Glomerular visceral epithelial cell (primary cell): ENCODE measurements around the gene ARHGAP24.
"Not testable (repeated sequence)": the region's sequence is repeated elsewhere in the genome, so short reads cannot be mapped to it uniquely, and the experiment has no call there.

Experiments used
- DNase-seq: peaks from one replicate; pipeline ENCODE4 v3.0.0-alpha.2; 2016; ENCODE audit errors: extremely low spot score

ARHGAP24 gene

DNA sequence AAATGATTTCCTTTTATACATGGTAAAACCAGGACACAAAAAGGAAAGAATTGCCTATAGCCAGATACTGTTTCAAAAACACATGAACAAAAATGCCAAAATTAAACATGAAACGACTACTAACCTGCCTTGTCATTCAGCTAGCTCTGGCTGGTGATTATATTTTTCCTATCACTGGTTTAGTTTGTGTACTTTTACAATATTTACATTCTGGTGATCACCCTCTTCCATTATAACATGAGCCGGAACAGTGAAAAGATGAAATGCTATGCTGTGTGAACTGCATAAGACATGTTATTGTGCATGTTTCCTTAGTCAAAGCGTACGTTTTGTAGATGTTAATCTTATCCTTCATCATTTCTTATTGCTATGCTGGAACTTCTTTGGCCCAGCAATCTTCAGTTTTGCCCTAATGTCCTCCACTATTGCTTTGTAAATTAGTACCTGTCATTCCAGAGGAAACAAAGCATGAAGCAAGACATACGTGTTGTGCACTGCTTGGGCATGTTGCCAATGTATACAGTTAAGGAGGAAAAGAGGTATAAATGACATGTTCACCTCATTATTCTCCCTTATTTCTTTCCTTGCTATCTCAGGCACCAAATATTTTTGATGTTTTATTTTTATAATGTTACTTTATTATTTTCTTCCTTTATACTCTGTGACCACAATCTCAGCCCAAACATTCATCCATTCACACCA, 386.3 kb downstream of the ARHGAP24 start:
- peak; percentile 30 for DNase-seq

DNA sequence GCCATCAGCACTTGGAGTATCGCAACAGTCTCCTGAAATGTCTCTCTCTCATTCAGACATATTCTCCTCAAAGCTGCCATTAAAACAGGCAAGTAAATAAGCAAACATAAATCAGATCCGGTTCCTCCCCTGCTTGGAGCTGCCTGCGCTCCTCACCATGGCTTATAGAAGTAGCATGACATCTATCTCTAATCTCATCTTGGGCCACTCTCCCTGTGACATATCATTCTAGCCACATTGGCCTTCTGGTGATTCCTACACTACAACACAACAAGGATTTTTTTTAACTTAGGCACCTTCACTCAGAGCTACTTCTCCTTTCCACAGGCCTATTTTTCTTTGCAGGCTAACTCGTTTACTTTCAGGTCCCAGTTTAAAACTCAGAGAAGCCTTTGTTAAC, 387.9 kb downstream of the ARHGAP24 start:
- DNase-seq = no peak

DNA sequence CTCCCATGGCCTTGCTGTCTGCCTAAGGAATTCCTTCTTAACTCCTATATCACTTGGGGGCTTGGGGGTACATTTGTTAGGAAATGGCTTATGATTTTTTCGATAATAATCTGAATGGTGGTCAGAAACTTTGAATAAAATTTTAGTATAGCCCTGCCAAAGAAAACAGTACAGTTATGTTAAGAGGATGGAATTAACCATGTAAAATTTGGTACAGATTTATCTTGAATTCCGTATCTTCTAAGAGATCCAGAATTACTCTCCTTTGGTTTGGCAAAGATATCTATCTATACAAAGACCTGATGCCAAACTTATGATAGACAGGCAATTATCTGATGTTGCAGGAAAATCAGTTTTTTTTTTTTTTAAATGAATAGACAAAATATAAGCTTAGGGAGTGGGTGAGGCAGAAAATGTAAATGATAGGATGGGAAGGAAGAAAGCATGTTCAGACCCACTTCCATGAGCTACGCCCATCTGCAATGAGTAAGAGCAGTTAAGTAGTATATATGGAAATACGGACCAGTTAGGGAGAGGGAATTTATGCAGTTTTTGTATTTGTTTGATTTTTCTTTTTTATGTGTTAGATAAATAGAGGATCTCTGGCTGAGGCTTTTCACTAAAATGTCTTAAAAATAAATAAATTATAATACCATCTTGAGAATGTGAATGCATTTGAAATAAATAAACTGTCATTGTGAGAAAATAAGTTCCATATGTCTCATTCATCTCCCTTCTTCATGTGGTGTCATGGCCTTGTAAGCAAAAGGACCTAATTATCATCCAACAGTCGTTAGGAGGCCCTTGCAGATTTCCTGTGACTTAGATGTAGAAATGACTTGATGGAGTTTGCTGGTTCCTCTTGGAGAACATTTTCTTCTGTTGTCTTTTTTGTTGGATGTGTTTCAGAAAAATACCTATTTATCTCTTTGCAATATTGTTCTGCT, 389.6 kb downstream of the ARHGAP24 start:
- no peak for DNase-seq

DNA sequence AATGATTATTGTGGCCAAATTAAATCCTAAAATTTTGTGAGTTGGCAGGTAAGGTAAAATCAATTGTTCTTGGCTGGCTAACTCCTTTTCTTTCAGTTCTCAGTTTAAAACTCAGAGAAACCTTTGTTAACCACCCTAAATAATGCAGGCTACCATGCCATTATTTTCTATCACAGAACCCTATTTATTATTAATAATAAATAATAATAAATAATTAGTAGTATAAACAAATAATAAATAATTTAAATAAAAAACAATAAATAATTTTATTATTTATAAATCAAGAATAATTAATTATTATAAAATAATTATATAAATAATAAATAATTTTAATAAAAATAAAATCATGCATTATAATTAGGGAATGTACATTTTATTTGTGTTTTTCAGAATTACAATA, 390.3 kb downstream of the ARHGAP24 start:
- DNase-seq = no peak

DNA sequence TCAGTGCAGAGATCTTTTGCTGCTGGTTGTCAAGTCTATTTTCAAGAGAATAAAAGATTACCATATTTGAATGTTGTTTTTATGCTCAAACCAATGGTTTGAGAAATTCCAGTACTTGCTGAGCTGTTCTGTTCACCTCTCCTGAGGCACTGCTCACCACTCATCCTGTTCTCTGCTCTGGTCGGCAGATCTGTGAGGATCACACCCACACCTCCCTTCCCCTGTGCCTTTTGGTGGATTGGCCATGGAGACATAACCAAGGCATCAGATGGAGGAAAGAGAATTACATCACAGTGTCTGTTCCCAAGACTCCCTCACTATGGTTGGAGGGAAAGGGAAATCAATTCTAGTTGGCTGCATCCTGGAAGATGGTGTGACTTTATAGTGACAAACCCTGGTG, 391.6 kb downstream of the ARHGAP24 start:
- no peak for DNase-seq

DNA sequence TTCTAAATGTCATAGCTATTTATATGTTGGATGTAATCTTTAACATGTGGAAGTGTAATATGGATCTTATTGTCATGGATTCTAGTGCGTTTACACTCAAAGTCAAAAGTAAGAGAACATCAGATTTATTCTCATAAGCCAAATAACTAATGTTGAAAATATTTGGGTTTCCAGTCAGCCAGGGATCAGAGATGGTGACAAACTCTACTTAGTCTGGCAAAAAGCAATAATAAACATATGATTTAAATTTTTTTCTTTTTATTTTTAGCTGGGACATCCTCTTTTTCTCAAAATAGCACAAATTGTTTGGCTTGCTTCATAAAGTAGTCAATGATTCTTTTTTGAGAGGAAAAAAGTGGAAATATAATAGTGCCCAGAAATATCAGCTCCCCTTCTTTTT, 392.3 kb downstream of the ARHGAP24 start:
- DNase-seq = no peak

DNA sequence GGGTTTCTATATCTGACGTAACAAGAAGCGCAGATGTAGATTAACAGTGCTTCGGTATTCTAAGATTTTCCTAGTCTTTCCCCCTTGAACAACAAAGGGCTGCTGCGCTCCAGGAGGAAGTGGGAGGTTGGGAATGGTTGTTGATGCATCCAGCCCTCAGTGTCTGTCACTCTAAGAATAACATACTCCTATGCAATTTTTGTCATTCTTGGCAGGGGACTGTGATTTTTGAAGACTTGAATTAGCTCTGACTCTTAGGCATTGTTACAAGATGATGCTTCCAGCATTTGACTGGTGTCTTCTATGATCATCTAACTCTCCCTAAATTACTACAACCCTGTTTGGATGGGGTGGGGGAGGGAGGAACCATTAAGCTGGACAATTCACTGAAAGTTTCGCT, 394.2 kb downstream of the ARHGAP24 start:
- DNase-seq = no peak

DNA sequence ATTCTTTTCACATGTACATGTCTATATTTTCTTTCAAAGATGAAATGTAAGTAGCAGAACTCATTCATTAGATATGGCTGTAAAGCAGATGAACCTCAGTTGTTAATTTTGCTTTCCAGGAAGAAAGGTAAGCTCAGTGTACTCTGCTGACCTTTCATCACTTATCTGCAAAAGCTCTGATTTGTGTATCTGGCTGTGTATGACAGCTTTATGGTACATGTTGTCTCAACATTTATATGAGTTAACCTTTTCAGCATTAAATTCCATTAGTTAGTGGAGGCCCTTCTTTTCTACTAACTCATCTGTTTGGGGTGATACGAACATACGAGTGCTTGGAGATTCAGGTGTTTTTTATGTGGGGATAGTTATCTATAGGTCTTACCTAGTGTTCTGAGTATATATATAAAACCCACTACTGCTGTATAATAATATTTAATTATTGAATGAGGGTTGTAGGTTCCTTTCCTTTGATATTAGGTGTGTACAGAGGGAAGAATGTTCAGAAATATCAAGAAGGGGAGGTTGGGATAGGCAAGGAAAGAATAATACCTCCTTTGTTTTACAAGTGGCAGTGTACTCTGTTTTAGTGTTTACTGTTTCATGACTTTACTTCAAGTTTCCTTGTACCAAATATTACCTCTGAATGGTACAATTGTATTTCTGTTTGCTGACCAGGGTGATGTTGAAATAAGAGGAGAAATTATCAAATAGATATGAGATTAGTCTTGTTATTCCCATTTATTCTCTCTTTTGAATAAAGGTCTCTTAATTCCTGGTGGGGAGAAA, 395.5 kb downstream of the ARHGAP24 start:
- DNase-seq = no peak

DNA sequence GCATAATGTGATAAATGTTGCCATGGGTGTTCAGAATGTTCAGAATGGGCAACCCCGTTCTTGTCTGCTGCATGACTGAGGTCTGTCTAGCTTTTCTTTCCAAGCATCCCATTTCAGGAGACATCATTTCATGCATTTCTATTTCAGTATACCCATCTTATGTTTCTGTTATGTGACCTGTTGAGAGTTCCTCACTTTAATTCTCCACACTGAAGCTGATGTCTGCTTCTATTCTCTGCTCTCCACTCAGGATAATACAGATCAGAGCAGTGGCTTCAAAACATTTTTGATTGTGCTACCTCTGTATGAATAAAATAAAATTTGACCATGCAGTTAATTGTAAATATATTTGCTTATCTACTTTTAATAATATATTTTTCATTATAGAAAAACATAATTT, 398.6 kb downstream of the ARHGAP24 start:
- no peak for DNase-seq

DNA sequence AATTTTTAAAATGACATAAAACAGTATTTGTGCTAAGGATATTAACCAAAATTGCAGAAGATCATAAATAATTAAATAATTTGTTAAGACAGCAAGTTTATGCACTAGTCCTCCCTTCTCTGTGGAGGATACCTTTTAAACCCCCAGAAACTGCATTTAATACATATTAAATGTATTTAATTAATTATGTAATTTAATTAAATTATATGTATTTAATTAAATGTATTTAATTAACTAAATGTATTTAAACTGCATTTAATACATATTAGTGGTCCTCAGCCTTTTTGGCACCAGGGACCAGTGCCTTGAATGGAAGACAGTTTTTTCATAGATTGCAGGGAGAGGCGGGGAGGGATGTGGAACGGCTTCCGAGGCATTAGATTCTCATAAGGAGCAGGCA, 404.6 kb downstream of the ARHGAP24 start:
- no peak for DNase-seq

DNA sequence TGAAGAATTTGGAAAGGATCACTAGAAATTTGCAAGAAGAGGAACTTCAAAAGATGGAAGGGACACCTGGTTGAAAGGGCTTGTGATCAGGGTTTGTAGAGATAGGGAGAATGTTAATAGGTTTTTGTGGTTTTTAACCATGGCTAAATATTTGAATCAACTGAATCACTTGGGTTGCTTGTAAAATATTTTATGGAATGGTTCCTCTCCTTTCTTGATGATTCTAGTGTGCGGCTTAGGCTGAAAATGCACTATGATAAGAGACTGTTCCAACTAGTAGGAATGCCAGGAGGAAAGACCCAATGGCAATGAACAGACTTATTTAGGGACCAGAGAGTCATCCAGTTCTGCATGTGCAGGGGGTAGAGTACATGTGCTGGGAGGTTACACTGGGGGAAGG, 408.2 kb downstream of the ARHGAP24 start:
- DNase-seq = no peak

DNA sequence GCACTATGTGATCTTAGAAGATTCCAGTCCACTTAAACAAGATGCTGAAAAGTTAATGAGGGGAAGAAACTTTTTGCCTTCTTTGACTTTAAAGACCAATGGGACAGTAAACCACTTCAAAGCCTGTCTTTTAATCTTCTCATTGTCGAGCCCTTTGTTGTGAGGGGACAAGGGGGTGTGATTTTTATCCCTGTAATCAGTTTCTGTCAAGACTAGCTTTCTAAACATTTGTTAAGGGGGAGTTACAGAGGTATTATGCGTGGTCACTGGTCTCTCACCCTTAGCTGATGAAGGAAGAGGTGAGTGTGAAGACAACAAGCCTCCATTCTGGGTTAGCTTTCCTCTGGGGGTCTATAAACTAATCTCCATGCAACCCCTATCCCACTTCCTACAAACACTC, 409.3 kb downstream of the ARHGAP24 start:
- DNase-seq = no peak

DNA sequence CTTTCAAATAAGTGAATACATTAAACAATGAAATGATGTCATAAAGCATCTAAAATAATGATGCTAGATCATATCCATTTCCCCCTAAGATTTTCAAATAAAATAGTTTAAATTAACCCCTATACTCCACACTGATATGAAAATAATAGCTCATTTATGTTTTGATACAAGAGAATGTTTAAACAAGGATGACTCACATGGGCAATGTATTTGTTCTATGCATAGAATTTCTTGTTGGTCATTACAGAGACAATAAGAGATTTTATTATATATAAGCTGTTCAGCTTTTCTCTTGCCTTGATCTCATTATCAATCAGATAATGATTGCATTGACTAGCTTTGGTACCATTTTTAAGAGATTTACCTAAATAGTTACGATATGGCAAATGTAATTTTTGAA, 411.7 kb downstream of the ARHGAP24 start:
- no peak for DNase-seq

DNA sequence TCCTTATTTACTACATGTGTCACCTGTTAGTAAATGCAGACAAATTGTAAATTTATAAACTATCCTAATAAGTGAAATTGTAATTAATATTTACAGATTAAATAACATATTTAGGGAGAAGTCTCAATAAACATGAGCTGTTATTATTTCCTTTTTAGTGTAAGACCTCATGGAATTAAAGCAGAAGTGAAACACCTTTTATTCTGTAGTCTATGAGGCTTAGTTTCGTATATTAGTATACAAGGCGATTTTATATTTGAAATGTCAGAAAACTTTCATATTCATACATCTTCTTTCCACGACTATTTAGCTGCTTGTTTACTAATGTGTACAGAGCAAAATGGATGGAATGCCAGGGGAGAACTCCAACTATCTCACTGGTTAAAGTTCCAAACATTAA, 414.4 kb downstream of the ARHGAP24 start:
- no peak for DNase-seq

DNA sequence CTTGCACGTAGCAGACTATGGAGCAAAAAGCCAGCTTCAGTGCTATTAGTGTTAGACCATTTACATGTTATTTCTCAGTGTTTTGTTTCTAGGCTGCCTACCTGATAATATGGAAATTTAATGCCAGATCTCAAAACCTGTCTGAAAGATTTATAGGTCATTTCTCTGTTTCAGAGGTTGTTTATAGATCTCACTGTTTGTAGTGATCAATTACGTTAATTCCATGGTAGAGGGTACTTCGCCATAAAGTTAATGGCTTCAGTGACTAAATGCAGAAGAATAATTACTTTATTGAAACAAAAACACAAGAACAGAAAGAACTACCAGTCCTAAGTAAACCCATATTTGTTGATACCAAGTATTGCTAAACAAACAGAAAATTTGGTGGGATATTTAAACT, 420.8 kb downstream of the ARHGAP24 start:
- no peak for DNase-seq

DNA sequence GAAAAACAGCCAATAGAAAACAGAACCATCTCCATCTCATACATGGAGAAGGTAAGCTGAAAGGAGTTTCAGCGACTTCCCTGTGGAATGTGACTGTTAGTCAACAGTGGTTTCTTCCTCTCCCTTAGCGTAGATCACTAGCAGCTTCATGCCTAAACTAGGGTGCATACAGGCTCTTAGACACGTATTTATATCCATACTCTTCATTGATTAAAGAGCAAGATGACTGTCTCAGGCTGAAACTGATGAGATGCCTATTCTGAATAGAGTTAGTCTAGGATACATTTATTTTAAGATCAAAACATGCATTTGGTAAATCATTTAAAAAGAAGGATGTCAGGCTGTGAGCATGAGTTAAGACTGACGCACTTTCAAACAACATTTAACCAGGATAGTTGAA, 423.3 kb downstream of the ARHGAP24 start:
- no peak for DNase-seq

DNA sequence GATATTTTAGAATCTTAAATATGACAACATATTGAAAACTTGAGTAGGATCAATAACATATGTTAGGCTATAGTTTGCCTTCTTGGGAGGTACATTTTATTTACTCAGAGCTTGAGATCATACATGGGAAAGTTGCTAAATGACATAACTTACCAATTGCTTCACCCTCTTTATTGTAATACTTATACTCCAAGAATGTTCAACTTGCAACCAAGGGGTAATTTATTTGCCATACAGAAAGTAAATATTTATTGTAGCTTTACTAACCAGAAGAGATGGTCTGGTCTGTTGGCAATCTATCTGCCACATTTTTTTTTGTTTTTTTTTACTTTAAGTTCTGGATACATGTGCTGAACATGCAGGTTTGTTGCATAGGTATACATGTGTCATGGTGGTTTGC, 426.6 kb downstream of the ARHGAP24 start:
- DNase-seq = no peak

DNA sequence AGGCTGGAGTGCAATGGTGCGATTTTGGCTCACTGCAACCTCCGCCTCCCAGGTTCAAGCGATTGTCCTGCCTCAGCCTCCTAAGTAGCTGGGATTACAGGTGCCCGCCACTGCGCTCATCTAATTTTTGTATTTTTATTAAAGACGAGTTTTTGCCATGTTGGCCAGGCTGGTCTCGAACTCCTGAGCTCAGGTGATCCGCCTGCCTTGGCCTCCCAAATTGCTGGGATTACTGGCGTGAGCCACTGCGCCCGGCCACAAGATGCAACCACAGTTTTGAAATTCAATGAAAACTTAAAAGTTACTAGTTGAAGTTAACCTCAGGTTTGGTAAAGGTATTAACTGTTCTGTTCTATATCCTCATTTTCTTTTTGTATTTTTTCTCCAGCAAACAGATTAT, 427.7 kb downstream of the ARHGAP24 start:
- not testable (repeated sequence) for DNase-seq

DNA sequence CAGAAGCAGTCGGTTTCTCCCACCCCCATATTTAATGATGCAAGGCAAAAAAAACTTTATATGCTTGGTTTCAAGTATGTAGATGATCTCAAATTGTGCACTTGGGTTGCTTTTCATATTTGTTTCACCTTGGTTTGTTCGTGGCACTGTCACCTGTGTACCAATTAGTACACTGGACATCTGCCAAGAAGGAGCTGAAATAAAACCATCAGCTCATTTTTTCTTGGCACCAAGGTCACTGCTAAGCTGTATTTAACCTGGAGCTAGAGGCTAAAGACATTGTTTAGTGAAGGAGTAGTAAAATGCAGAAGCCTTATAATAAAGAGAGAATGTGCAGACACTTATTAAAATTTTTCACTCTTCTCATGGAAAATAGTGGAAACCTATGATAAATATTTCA, 430.8 kb downstream of the ARHGAP24 start:
- DNase-seq = no peak

DNA sequence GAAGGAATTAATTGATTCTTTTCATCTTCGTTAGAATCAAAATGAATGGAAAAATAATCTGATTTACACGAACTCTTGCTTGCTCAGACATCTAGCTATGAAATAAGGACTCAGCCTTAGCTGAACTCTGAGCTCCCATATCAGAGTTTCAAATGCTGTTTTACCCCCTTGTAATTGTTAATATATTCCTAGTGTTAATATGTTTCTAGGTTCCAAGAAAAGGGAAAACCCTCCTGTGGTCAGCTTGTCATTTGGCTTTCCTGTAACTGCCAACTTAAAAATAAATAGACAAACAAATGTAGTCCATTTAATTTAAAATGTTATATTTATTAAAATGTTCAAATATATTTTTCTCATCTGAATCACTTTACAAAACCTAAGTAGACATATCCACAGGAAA, 432.1 kb downstream of the ARHGAP24 start:
- no peak for DNase-seq

DNA sequence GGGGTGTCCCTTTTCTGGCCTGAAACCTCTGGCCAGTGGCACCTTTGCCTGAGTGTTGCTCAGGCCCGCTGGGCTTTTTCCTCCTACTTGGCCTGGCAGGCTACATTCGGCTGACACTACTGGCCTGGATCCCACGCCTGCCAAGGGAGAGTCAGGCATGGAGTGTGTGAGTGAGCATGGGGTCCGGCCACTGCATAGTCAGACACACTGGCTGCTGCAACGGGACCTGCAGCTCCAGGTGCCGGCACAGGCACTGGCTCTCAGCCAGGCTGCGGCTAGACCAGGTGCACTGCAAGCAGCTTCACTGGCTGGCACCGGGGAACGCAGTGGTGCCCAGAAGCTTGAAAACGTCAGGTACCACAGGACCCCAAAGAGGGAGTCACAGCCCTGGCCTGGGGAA, 434.9 kb downstream of the ARHGAP24 start:
- no peak for DNase-seq

DNA sequence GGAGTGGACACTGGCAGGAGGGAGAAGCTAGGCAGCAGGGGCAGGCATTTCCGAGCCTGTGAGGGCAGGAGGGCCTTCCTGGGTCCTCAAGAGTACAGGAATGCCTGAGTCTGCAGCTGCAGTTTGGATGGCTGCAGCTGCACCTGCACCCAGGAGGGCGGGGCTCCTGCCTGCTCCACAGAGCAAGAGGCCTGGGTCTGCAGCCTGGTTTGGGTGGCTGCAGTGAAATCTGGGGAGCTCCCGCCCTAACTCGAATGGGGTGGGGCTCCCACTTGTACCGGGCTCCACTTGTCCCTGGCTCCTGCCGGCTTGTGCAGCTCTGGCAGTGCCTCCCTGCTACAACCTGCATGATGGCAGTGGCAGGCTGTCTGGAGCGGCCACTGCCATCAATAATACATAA, 436.0 kb downstream of the ARHGAP24 start:
- DNase-seq = no peak
